CD14-positive monocyte (primary cell): ENCODE data around the gene ZFP36L1. TPM values are rescaled to one million over a fixed set of nuclear protein-coding genes. Genes with fewer than 3 reads are reported as not detected.

Experiments
- DNase-seq, 3 donors: peaks; one replicate each; pipeline ENCODE4 v3.0.0-alpha.2; 2011 to 2022
- H2AFZ ChIP-seq: 2 replicates; pipeline ENCODE4 v1.6.0; 2012; ENCODE audit warnings: mild to moderate bottlenecking, low read depth, low read length, inconsistent platforms; ENCODE audit not compliant: insufficient read depth, poor library complexity, severe bottlenecking
- H3K27ac ChIP-seq, 2 donors: 1 replicate in 1 of 2; 2 replicates in 1 of 2; pipeline ENCODE4 v1.5.1; 2012 to 2013; ENCODE audit warnings: low read length in 2 of 2, control low read depth in 1 of 2, inconsistent platforms in 1 of 2, low read depth in 1 of 2, mild to moderate bottlenecking in 1 of 2
- H3K27me3 ChIP-seq, 2 donors: one replicate each; pipeline versions ENCODE4 v1.6.0 to v1.6.1; 2011 to 2013; ENCODE audit warnings: low read length in 2 of 2; ENCODE audit not compliant: control insufficient read depth in 2 of 2, insufficient read depth in 2 of 2
- H3K36me3 ChIP-seq, 2 donors: replicated peaks in 1 of 2; 1 replicate in 1 of 2; 2 replicates in 1 of 2; pipeline versions ENCODE4 v1.5.1 to v1.6.1; 2012 to 2013; ENCODE audit warnings: low read length in 2 of 2, control low read depth in 1 of 2, inconsistent platforms in 1 of 2, mild to moderate bottlenecking in 1 of 2; ENCODE audit not compliant: insufficient read depth in 2 of 2, control insufficient read depth in 1 of 2
- H3K4me1 ChIP-seq, 2 donors: 1 replicate in 1 of 2; 2 replicates in 1 of 2; pipeline versions ENCODE4 v1.5.1 to v1.6.1; 2012 to 2013; ENCODE audit warnings: low read length in 2 of 2, control low read depth in 1 of 2, inconsistent platforms in 1 of 2, mild to moderate bottlenecking in 1 of 2, moderate library complexity in 1 of 2; ENCODE audit not compliant: insufficient read depth in 2 of 2, control insufficient read depth in 1 of 2
- H3K4me2 ChIP-seq: replicated peaks from 2 replicates; pipeline ENCODE3; 2012; ENCODE audit warnings: low read length, moderate library complexity, mild to moderate bottlenecking; ENCODE audit not compliant: poor library complexity, severe bottlenecking; ENCODE audit errors: extremely low read depth
- H3K4me3 ChIP-seq, 3 experiments: fragments of 200-600 bp in 1 of 3; sonication (generic) in 1 of 3; replicated peaks in 1 of 3; 1 replicate in 2 of 3; 2 replicates in 1 of 3; pipeline ENCODE4 v1.5.1; 2011 to 2013; ENCODE audit warnings: low read length in 3 of 3, mild to moderate bottlenecking in 3 of 3, control low read depth in 2 of 3, low read depth in 2 of 3, inconsistent platforms in 1 of 3, moderate library complexity in 1 of 3
- H3K79me2 ChIP-seq: 2 replicates; pipeline ENCODE4 v1.6.0; 2012; ENCODE audit warnings: mild to moderate bottlenecking, control low read depth, inconsistent platforms, low read length, moderate library complexity; ENCODE audit not compliant: insufficient read depth
- H3K9ac ChIP-seq: 2 replicates; pipeline ENCODE4 v1.6.0; 2017; ENCODE audit warnings: low read length, mild to moderate bottlenecking; ENCODE audit not compliant: insufficient read depth, poor library complexity, severe bottlenecking
- H3K9me3 ChIP-seq, 2 donors: replicated peaks in 1 of 2; 1 replicate in 1 of 2; 2 replicates in 1 of 2; pipeline versions ENCODE4 v1.5.1 to v1.6.1; 2012 to 2013; ENCODE audit warnings: low read length in 2 of 2, control low read depth in 1 of 2; ENCODE audit not compliant: control insufficient read depth in 1 of 2, insufficient read depth in 1 of 2
- H4K20me1 ChIP-seq: 2 replicates; pipeline ENCODE4 v1.6.0; 2012; ENCODE audit warnings: mild to moderate bottlenecking, low read length, control low read depth, moderate library complexity; ENCODE audit not compliant: insufficient read depth
- H3K27ac Mint-ChIP-seq, 7 donors: one replicate each; pipeline ENCODE4 v1.8.0; 2020; ENCODE audit warnings: mild to moderate bottlenecking in 7 of 7, mixed read lengths in 7 of 7, moderate library complexity in 6 of 7, inconsistent platforms in 2 of 7
- H3K27me3 Mint-ChIP-seq, 3 donors: one replicate each; pipeline ENCODE4 v1.8.0; 2021 to 2022; ENCODE audit warnings: low read depth in 3 of 3, mild to moderate bottlenecking in 3 of 3, mixed read lengths in 3 of 3, moderate library complexity in 3 of 3, inconsistent platforms in 1 of 3
- H3K36me3 Mint-ChIP-seq, 2 donors: one replicate each; pipeline ENCODE4 v1.8.0; 2020; ENCODE audit warnings: mixed read lengths in 2 of 2, inconsistent platforms in 1 of 2, mild to moderate bottlenecking in 1 of 2
- H3K4me1 Mint-ChIP-seq: one replicate; pipeline ENCODE4 v1.8.0; 2020; ENCODE audit warnings: mild to moderate bottlenecking, mixed read lengths
- H3K4me3 Mint-ChIP-seq, 2 donors: one replicate each; pipeline ENCODE4 v1.8.0; 2020; ENCODE audit warnings: mild to moderate bottlenecking in 2 of 2, mixed read lengths in 2 of 2, moderate library complexity in 1 of 2
- H3K9me3 Mint-ChIP-seq, 7 donors: one replicate each; pipeline ENCODE4 v1.8.0; 2020 to 2022; ENCODE audit warnings: mixed read lengths in 7 of 7, mild to moderate bottlenecking in 6 of 7, moderate library complexity in 6 of 7, inconsistent platforms in 2 of 7
- CTCF ChIP-seq: fragments of 200-600 bp; IDR thresholded peaks from one replicate; pipeline ENCODE4 v1.8.0; 2022; ENCODE audit warnings: antibody characterized with exemption, mild to moderate bottlenecking
- WGBS: methylation state at CpG from one replicate; pipeline ENCODE4 v1.1.5; 2013; ENCODE audit warnings: missing lambda C conversion rate; ENCODE audit not compliant: insufficient coverage; 5-methylcytosine and 5-hydroxymethylcytosine counted together
- intact Hi-C, 2 donors: fragments of 100-400 bp; cut with micrococcal nuclease; formaldehyde crosslinking; loops; one replicate each; pipeline versions ENCODE4 v1.15.0 to v1.15.1; 2023
- polyA plus RNA-seq, 3 donors: library from polyadenylated mRNA; depleted of rRNA in 1 of 3; unstranded in 2 of 3; stranded (reverse) in 1 of 3; fragments of 300-500 nt in 2 of 3; fragments of >200 nt in 1 of 3; fragmentation: Illumina TruSeq in 2 of 3; gene quantifications; 1 replicate in 2 of 3; 2 replicates in 1 of 3; pipeline ENCODE4 v1.2.3, GENCODE V29; 2012 to 2021

Gene ZFP36L1
- polyA plus RNA-seq, 3 donors, result 151 to 934 (median 185) TPM

- Mint-ChIP-seq H3K36me3 (peaks cover 30 to 31% of the 10 kb centered on the region in 2 donors), H3K9me3 (peaks cover 0 to 4% (median 0%) of the 10 kb centered on the region in 7 donors), H3K27ac (no peak overlapping the region), H3K27me3 (peaks cover 9 to 20% (median 10%) of the 10 kb centered on the region in 3 donors), H3K4me1 (peaks cover 53% of the 10 kb centered on the region), H3K4me3 (no peak overlapping the region)
- Histone ChIP-seq H3K9ac (no peak overlapping the region), H3K4me3 (no peak overlapping the region), H3K27me3 (peaks cover 0 to 3% of the 10 kb centered on the region in 2 donors), H4K20me1 (peaks cover 31% of the 10 kb centered on the region), H3K27ac (no peak overlapping the region), H3K36me3 (peaks cover 21 to 25% of the 10 kb centered on the region in 2 donors), H3K79me2 (peaks cover 5% of the 10 kb centered on the region), H2AFZ (no peak overlapping the region), H3K4me1 (peaks cover 27 to 48% of the 10 kb centered on the region in 2 donors), H3K9me3 (no peaks in the 10 kb centered on the region), H3K4me2 (no peak overlapping the region)
- intact Hi-C loops, result loop anchor here in 1 of 2 donors (5.0 kb wide), 1 partner anchor 37 kb away; no protein-coding TSS in a partner anchor
- WGBS, result 100% methylated on average over 3 of the region's 5 CpGs
- TF ChIP-seq CTCF, result no peak
- no peak for DNase-seq
Measured at GRCh38 chr14:68784226-68784910, 8.5 kb downstream of the ZFP36L1 start.

- peaks cover 23 to 41% of the 10 kb centered on the region in 2 donors for H3K4me1 ChIP-seq
- H3K4me2 ChIP-seq, result no peak overlapping the region
- no peak overlapping the region for H3K9ac ChIP-seq
- 80% methylated on average over 1 of the region's 3 CpGs for WGBS
- peaks cover 14 to 27% (median 15%) of the 10 kb centered on the region in 3 donors for H3K27me3 Mint-ChIP-seq
- H3K79me2 ChIP-seq, result no peaks in the 10 kb centered on the region
- no peaks in the 10 kb centered on the region for H3K9me3 ChIP-seq
- peaks cover 0 to 3% (median 0%) of the 10 kb centered on the region in 7 donors for H3K9me3 Mint-ChIP-seq
- peaks cover 24% of the 10 kb centered on the region for H4K20me1 ChIP-seq
- peaks cover 47% of the 10 kb centered on the region for H3K4me1 Mint-ChIP-seq
- no peak overlapping the region for H2AFZ ChIP-seq
- peaks cover 15 to 17% of the 10 kb centered on the region in 2 donors for H3K36me3 ChIP-seq
- H3K27ac ChIP-seq, result no peak overlapping the region
- no peak for TF ChIP-seq CTCF
- no peak for DNase-seq
- H3K27me3 ChIP-seq, result peaks cover 0 to 5% of the 10 kb centered on the region in 2 donors
- no peak overlapping the region for H3K27ac Mint-ChIP-seq
- H3K36me3 Mint-ChIP-seq, result peaks cover 22 to 23% of the 10 kb centered on the region in 2 donors
- H3K4me3 ChIP-seq, result no peak overlapping the region
- H3K4me3 Mint-ChIP-seq, result no peak overlapping the region
- intact Hi-C loops, result loop anchor here in 1 of 2 donors (5.0 kb wide), 1 partner anchor 36 kb away; no protein-coding TSS in a partner anchor
Measured at GRCh38 chr14:68783408-68784225, 9.2 kb downstream of the ZFP36L1 start.
